OCI-LY7 (cell line): ENCODE measurements around the gene PLEKHG4B. TPM values are rescaled to one million over a fixed set of nuclear protein-coding genes. Genes with fewer than 3 reads are reported as not detected.

Experiments
- BruUV-seq: library from RNA; stranded (reverse); fragments of 400-500 nt; replicated peaks from 2 replicates; lab custom pipeline; 2021; lab: Mats Ljungman, UMichigan
- CTCF ChIA-PET: fragments of 300-600 bp; sonication (Branson Sonifier 250); formaldehyde crosslinking; loops from one replicate; lab custom pipeline; 2022; ENCODE audit warnings: antibody characterized with exemption; ENCODE audit not compliant: unreplicated experiment; lab: Charles Lee
- POLR2A ChIA-PET: fragments of 300-600 bp; sonication (Branson Sonifier 250); formaldehyde crosslinking; loops from one replicate; lab custom pipeline; 2022; ENCODE audit warnings: antibody characterized with exemption; lab: Charles Lee
- DNase-seq: peaks from one replicate; pipeline ENCODE4 v3.0.0-alpha.2; 2015; ENCODE audit warnings: low spot score
- H2AFZ ChIP-seq: fragments of 200-600 bp; sonication (generic), shearing (Covaris generic); 2 replicates; pipeline ENCODE4 v1.6.1; 2014; ENCODE audit warnings: mild to moderate bottlenecking, antibody characterized with exemption, low read length, moderate library complexity
- H3K27ac ChIP-seq: fragments of 200-600 bp; sonication (generic); 2 replicates; pipeline ENCODE4 v1.5.1; 2014; ENCODE audit warnings: mixed run types, low read depth, mild to moderate bottlenecking, moderate library complexity, low read length, inconsistent platforms; ENCODE audit not compliant: poor library complexity, severe bottlenecking
- H3K36me3 ChIP-seq: fragments of 200-600 bp; sonication (generic); 2 replicates; pipeline ENCODE4 v1.6.1; 2014; ENCODE audit warnings: mild to moderate bottlenecking, antibody characterized with exemption, low read length, moderate library complexity, mixed read lengths; ENCODE audit not compliant: insufficient read depth
- H3K4me1 ChIP-seq: fragments of 200-600 bp; sonication (generic); 2 replicates; pipeline ENCODE4 v1.5.1; 2014; ENCODE audit warnings: mild to moderate bottlenecking, low read length; ENCODE audit not compliant: insufficient read depth, poor library complexity, severe bottlenecking
- H3K4me2 ChIP-seq: fragments of 200-600 bp; sonication (generic); 2 replicates; pipeline ENCODE4 v1.6.1; 2014; ENCODE audit warnings: mild to moderate bottlenecking, low read length
- H3K4me3 ChIP-seq: fragments of 200-600 bp; sonication (generic); 2 replicates; pipeline ENCODE4 v1.5.1; 2014; ENCODE audit warnings: mild to moderate bottlenecking, low read depth, low read length; ENCODE audit not compliant: poor library complexity, severe bottlenecking
- H3K79me2 ChIP-seq: fragments of 200-600 bp; sonication (generic); 2 replicates; pipeline ENCODE4 v1.6.1; 2016; ENCODE audit warnings: low read depth, mild to moderate bottlenecking, low read length, moderate library complexity, mixed read lengths; ENCODE audit not compliant: insufficient read depth
- H3K9me2 ChIP-seq: fragments of 200-600 bp; sonication (generic); 2 replicates; pipeline ENCODE4 v1.6.1; 2016; ENCODE audit warnings: mild to moderate bottlenecking, low read length, mixed read lengths; ENCODE audit not compliant: insufficient read depth
- H3K9me3 ChIP-seq: fragments of 200-600 bp; sonication (generic); 2 replicates; pipeline ENCODE4 v1.6.1; 2014; ENCODE audit warnings: mild to moderate bottlenecking, mixed run types, low read length, mixed read lengths
- H4K20me1 ChIP-seq: fragments of 200-600 bp; sonication (generic); 2 replicates; pipeline ENCODE4 v1.6.1; 2014; ENCODE audit warnings: mild to moderate bottlenecking, antibody characterized with exemption, low read length, moderate library complexity, mixed read lengths; ENCODE audit not compliant: insufficient read depth
- EZH2phosphoT487 ChIP-seq: fragments of 200-600 bp; sonication (generic); IDR thresholded peaks from 2 replicates; pipeline ENCODE4 v1.6.1; 2018; ENCODE audit warnings: low read depth, borderline replicate concordance, mild to moderate bottlenecking, mixed run types, antibody characterized with exemption, low read length, moderate library complexity, mixed read lengths
- intact Hi-C: fragments of 100-400 bp; cut with micrococcal nuclease; formaldehyde crosslinking; loops from one replicate; pipeline ENCODE4 v1.10.0; 2022; ENCODE audit not compliant: unreplicated experiment
- total RNA-seq, 2 experiments: library from RNA; depleted of rRNA in 1 of 2; stranded (reverse); fragments of >200 nt in 1 of 2; shearing (Covaris generic) in 1 of 2; gene quantifications; 2 replicates each; pipeline ENCODE4 v1.2.3, GENCODE V29; 2014 to 2022
- TF ChIP-seq, protein P1 (sequence below): fragments of 200-600 bp; sonication (generic); conservative IDR thresholded peaks from 2 replicates; pipeline ENCODE4 v1.5.1; 2014; ENCODE audit warnings: mild to moderate bottlenecking, antibody characterized with exemption, low read length, moderate library complexity, mixed read lengths

PLEKHG4B gene
- total RNA-seq, 2 experiments from 2014 or later: 0.30 to 0.41 TPM

DNA sequence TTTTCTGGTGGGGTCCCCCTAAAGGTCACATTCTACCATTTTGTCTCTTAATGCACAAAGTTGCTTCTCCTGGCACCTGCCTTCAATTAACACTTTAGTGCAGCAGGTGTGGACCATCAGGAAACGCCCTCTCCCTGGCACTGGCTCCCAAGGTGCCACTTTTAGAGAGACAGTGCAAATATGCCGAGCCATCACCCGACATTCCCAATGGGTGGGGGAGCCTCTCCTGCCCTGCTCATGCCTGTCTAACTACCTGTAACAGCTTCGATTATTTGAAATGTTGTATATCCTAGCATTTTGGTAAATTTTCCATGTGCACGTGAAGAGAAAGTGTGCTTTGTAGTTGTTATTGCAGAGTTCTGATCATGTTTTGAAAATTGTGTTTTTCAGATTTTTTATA lies 86.1 kb downstream of the PLEKHG4B start:
- intact Hi-C loops: no loop called here
- no peaks in the 10 kb centered on the region for H3K79me2 ChIP-seq
- CTCF ChIA-PET: no interaction called here
- POLR2A ChIA-PET: interaction anchor here (1.0 kb wide), 1 partner anchor 41 kb away, joined by 3 read pairs; no protein-coding TSS in a partner anchor
- BruUV-seq: no TSS peak
- TF ChIP-seq EZH2phosphoT487: no peak
- TF ChIP-seq, protein P1, sequence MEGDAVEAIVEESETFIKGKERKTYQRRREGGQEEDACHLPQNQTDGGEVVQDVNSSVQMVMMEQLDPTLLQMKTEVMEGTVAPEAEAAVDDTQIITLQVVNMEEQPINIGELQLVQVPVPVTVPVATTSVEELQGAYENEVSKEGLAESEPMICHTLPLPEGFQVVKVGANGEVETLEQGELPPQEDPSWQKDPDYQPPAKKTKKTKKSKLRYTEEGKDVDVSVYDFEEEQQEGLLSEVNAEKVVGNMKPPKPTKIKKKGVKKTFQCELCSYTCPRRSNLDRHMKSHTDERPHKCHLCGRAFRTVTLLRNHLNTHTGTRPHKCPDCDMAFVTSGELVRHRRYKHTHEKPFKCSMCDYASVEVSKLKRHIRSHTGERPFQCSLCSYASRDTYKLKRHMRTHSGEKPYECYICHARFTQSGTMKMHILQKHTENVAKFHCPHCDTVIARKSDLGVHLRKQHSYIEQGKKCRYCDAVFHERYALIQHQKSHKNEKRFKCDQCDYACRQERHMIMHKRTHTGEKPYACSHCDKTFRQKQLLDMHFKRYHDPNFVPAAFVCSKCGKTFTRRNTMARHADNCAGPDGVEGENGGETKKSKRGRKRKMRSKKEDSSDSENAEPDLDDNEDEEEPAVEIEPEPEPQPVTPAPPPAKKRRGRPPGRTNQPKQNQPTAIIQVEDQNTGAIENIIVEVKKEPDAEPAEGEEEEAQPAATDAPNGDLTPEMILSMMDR: no peak
- H3K9me3 ChIP-seq: no peaks in the 10 kb centered on the region
- no peaks in the 10 kb centered on the region for H3K4me1 ChIP-seq
- no peak overlapping the region for H3K4me3 ChIP-seq
- no peaks in the 10 kb centered on the region for H3K9me2 ChIP-seq
- H3K36me3 ChIP-seq: no peaks in the 10 kb centered on the region
- DNase-seq: no peak
- H4K20me1 ChIP-seq: no peaks in the 10 kb centered on the region
- H2AFZ ChIP-seq: no peak overlapping the region
- H3K27ac ChIP-seq: no peak overlapping the region
- H3K4me2 ChIP-seq: no peak overlapping the region

DNA sequence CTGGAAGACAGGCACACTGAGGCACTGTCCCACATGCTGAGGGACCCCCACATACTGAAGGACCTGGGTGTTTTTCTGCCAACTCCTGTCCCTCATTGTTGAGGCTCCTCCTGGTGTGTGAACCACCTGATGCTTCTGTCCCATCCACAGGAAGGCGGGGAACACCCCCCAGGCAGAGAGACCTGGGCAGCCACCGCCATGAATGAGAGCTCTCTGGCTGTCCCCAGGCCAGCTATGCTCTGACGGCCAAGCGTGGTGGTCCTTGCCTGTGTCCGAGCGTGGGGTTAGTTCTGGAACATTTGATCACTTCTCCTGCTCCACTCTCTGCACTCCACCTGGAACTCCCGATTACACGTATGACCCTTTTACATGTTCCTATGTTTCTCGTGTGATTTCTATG lies 87.4 kb downstream of the PLEKHG4B start:
- H3K4me2 ChIP-seq: no peak overlapping the region
- H3K27ac ChIP-seq: no peak overlapping the region
- H3K36me3 ChIP-seq: no peaks in the 10 kb centered on the region
- no peaks in the 10 kb centered on the region for H4K20me1 ChIP-seq
- POLR2A ChIA-PET: no interaction called here
- no TSS peak for BruUV-seq
- H3K9me2 ChIP-seq: no peaks in the 10 kb centered on the region
- intact Hi-C loops: no loop called here
- H3K4me3 ChIP-seq: no peak overlapping the region
- CTCF ChIA-PET: no interaction called here
- no peak for TF ChIP-seq EZH2phosphoT487
- TF ChIP-seq, protein P1: no peak
- no peaks in the 10 kb centered on the region for H3K9me3 ChIP-seq
- DNase-seq: no peak
- no peaks in the 10 kb centered on the region for H3K4me1 ChIP-seq
- H2AFZ ChIP-seq: no peak overlapping the region
- H3K79me2 ChIP-seq: no peaks in the 10 kb centered on the region

DNA sequence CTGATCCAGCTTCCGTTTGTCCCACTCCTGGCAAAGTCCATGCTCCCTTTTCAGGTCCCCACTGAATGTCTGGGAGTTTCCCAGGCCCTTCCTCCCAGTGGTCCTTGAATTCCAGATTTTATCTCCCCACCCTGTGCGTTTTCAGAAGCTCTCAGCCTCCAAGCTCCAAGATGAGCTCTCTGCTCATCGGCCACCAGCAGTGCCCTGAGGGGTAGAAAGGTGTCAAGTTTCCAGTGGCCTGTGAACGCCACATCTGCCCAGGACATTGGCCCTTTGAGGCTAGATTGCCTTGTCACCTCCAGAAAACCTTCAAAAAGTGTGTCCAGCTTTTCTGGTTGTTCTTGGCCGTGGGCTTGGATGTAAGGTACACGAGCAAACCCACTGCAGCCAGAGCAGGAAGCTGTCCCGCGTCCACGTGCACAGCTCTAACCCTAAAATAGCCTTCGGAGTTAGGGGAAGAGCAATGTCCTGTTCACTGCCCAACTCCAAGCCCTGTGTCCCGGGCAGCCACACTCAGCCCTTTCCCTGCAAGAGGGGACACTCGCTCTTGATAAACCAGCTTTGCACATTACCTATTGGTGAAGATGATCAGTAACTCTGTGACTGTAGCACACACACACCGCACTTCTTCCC lies 88.4 kb downstream of the PLEKHG4B start:
- no peaks in the 10 kb centered on the region for H3K79me2 ChIP-seq
- DNase-seq: no peak
- H3K4me2 ChIP-seq: no peak overlapping the region
- H3K9me2 ChIP-seq: no peaks in the 10 kb centered on the region
- H4K20me1 ChIP-seq: no peaks in the 10 kb centered on the region
- no peaks in the 10 kb centered on the region for H3K9me3 ChIP-seq
- BruUV-seq: no TSS peak
- no peak overlapping the region for H3K27ac ChIP-seq
- H3K4me3 ChIP-seq: no peak overlapping the region
- H3K36me3 ChIP-seq: no peaks in the 10 kb centered on the region
- POLR2A ChIA-PET: interaction anchor here (0.6 kb wide), 1 partner anchor 46 kb away, joined by 3 read pairs; no protein-coding TSS in a partner anchor
- TF ChIP-seq EZH2phosphoT487: no peak
- TF ChIP-seq, protein P1: no peak
- CTCF ChIA-PET: no interaction called here
- intact Hi-C loops: no loop called here
- no peaks in the 10 kb centered on the region for H3K4me1 ChIP-seq
- no peak overlapping the region for H2AFZ ChIP-seq
